HG03565 (cell line): ENCODE measurements around the gene CNPY1.
"Not testable (repeated sequence)": the region's sequence is repeated elsewhere in the genome, so short reads cannot be mapped to it uniquely, and the experiment has no call there.

Source experiments
- ATAC-seq: cut with Tn5 transposase; IDR thresholded peaks from one replicate; pipeline ENCODE4 v1.9.1; 2021; ENCODE audit warnings: mild to moderate bottlenecking, moderate library complexity; ENCODE audit not compliant: unreplicated experiment

CNPY1 gene

GRCh38 chr7:155546449-155546848 is at the start of gene CNPY1:
Gene CNPY1 (minus strand): TSS chr7:155546559. CDS start chr7:155545929, 630 bp downstream.
- ATAC-seq = not testable (repeated sequence)

GRCh38 chr7:155594961-155595366 is 48.6 kb upstream of the CNPY1 start:
- no peak for ATAC-seq

- no peak for ATAC-seq
These were observed 47.9 kb upstream of the CNPY1 start for GRCh38 chr7:155594163-155594732.

- no peak for ATAC-seq
These were observed 47.3 kb upstream of the CNPY1 start for GRCh38 chr7:155593461-155594162.

- no peak for ATAC-seq
These were observed 44.9 kb upstream of the CNPY1 start for GRCh38 chr7:155591055-155591775.

GRCh38 chr7:155590215-155591018 is 44.1 kb upstream of the CNPY1 start:
- ATAC-seq = no peak

- no peak for ATAC-seq
These were observed 42.9 kb upstream of the CNPY1 start for GRCh38 chr7:155589001-155589980.

- no peak for ATAC-seq
These were observed 42.2 kb upstream of the CNPY1 start for GRCh38 chr7:155588468-155588998.

GRCh38 chr7:155587486-155587885 is 41.1 kb upstream of the CNPY1 start:
- ATAC-seq = no peak

- no peak for ATAC-seq
These were observed 40.6 kb upstream of the CNPY1 start for GRCh38 chr7:155586843-155587440.

GRCh38 chr7:155585951-155586350 is 39.6 kb upstream of the CNPY1 start:
- ATAC-seq = no peak

GRCh38 chr7:155585532-155585895 is 39.2 kb upstream of the CNPY1 start:
- no peak for ATAC-seq

- ATAC-seq = no peak
These were observed 38.6 kb upstream of the CNPY1 start for GRCh38 chr7:155584763-155585531.

GRCh38 chr7:155584261-155584660 is 37.9 kb upstream of the CNPY1 start:
- ATAC-seq = no peak

- ATAC-seq = no peak
These were observed 37.3 kb upstream of the CNPY1 start for GRCh38 chr7:155583636-155584035.

- ATAC-seq = no peak
These were observed 35.6 kb upstream of the CNPY1 start for GRCh38 chr7:155581954-155582353.

- ATAC-seq = no peak
These were observed 34.9 kb upstream of the CNPY1 start for GRCh38 chr7:155581107-155581830.

- no peak for ATAC-seq
These were observed 34.0 kb upstream of the CNPY1 start for GRCh38 chr7:155580367-155580766.
